ENCODE measurements around the gene NSD2.

- TF ChIP-seq FOXP2 (optimal IDR thresholded peaks at IDR 0.05; ENCODE audit: control extremely low read depth, extremely low read length, insufficient read depth) (no peak), EZH2 (IDR thresholded peaks at IDR 0.05) (no peak), POLR2AphosphoS5 (IDR thresholded peaks at IDR 0.05; ENCODE audit: borderline replicate concordance, low read depth, low read length) (no peak)
Observed at GRCh38 chr4:1910643-1911042, 39.5 kb downstream of the NSD2 start.
